K562 (cell line): ENCODE results near the gene DNASE1L2. TPM values are rescaled to one million over a fixed set of nuclear protein-coding genes. Genes with fewer than 3 reads are reported as not detected.

ENCODE experiments used
- BACH1 ChIP-seq: fragments of 200-800 bp; sonication (Bioruptor generic); IDR thresholded peaks from 2 replicates; pipeline ENCODE4 v1.6.1; 2016; ENCODE audit warnings: missing genetic modification characterization, missing compliant biosample characterization
- BRD4 ChIP-seq: fragments of 200-600 bp; sonication (generic); IDR thresholded peaks from 2 replicates; pipeline ENCODE4 v1.6.1; 2017; ENCODE audit warnings: inconsistent platforms
- CREB3 ChIP-seq: fragments of 450-650 bp; conservative IDR thresholded peaks from 2 replicates; pipeline ENCODE4 v1.6.1; 2016; ENCODE audit warnings: missing genetic modification characterization, low read depth, mild to moderate bottlenecking, missing compliant biosample characterization, moderate library complexity
- FOXA1 ChIP-seq: fragments of 450-650 bp; IDR thresholded peaks from 2 replicates; pipeline ENCODE4 v1.6.1; 2016; ENCODE audit warnings: mild to moderate bottlenecking, borderline replicate concordance
- HDAC3 ChIP-seq: fragments of 450-650 bp; IDR thresholded peaks from 2 replicates; pipeline ENCODE4 v1.6.1; 2018; ENCODE audit warnings: borderline replicate concordance, mild to moderate bottlenecking, moderate library complexity; ENCODE audit not compliant: partially characterized antibody
- HDAC8 ChIP-seq: fragments of 450-650 bp; IDR thresholded peaks from 2 replicates; pipeline ENCODE4 v1.6.1; 2016; ENCODE audit warnings: mild to moderate bottlenecking, missing genetic modification characterization, moderate library complexity, missing compliant biosample characterization
- POLR2AphosphoS2 ChIP-seq: IDR thresholded peaks from 2 replicates; pipeline ENCODE4 v1.6.1; 2012; ENCODE audit warnings: low read length, improper control_type of control experiment
- POU5F1 ChIP-seq: fragments of 150-350 bp; IDR thresholded peaks from 2 replicates; pipeline ENCODE4 v1.6.1; 2014; ENCODE audit warnings: borderline replicate concordance, low read length, low read depth, mild to moderate bottlenecking; ENCODE audit not compliant: partially characterized antibody
- ZSCAN32 ChIP-seq: fragments of 450-650 bp; formaldehyde crosslinking; IDR thresholded peaks from 2 replicates; pipeline ENCODE4 v1.4.0; 2020; ENCODE audit warnings: mild to moderate bottlenecking, moderate library complexity
- polyA plus RNA-seq, 8 experiments: library from polyadenylated mRNA; depleted of rRNA in 4 of 8; stranded (reverse) in 5 of 8; unstranded in 3 of 8; fragments of >200 nt; fragmentation: Nextera tagmentation in 2 of 8; fragmentation: Illumina TruSeq in 1 of 8; extraction: Ambion mirVana in 2 of 8; extraction: Trizol in 1 of 8; gene quantifications; 2 replicates each; pipeline versions ENCODE4 v1.2.1 to v1.2.3, GENCODE V29; 2011 to 2014; ENCODE audit warnings: inconsistent platforms in 1 of 8, missing spikeins in 1 of 8
- total RNA-seq, 7 experiments: library from RNA; depleted of rRNA in 6 of 7; stranded (reverse); fragments of >200 nt in 6 of 7; fragmentation: Illumina TruSeq in 2 of 7; extraction: Trizol in 2 of 7; gene quantifications; 2 replicates each; pipeline versions ENCODE4 v1.2.1 to v1.2.3, GENCODE V29; 2011 to 2021; ENCODE audit warnings: low replicate concordance in 1 of 7
- TF ChIP-seq, protein P1 (sequence below): fragments of 450-650 bp; IDR thresholded peaks from 2 replicates; pipeline ENCODE4 v1.6.1; 2016
- TF ChIP-seq, protein P2 (sequence below): fragments of 250-450 bp; sonication (Bioruptor Pico); IDR thresholded peaks from 2 replicates; pipeline ENCODE4 v1.8.0; 2021; ENCODE audit warnings: moderate library complexity, mild to moderate bottlenecking, inconsistent platforms

Gene DNASE1L2
- total and polyA plus RNA-seq, 9 of the 15 experiments (the other 6 are each of a cell fraction or from before 2014, with no cell fraction given) = 0.08 to 2.7 (median 1.7) TPM; not detected in 1

GRCh38 chr16:2285731-2286191 lies 49.5 kb downstream of the DNASE1L2 start (continued):
- TF ChIP-seq ZSCAN32 (CRISPR knock-in tag) (no peak), CREB3 (tag) (no peak), HDAC3 (no peak), HDAC8 (no peak), POU5F1 (no peak), FOXA1 (no peak), BRD4 (no peak), BACH1 (tag) (no peak), POLR2AphosphoS2 (no peak)
- TF ChIP-seq, protein P1, sequence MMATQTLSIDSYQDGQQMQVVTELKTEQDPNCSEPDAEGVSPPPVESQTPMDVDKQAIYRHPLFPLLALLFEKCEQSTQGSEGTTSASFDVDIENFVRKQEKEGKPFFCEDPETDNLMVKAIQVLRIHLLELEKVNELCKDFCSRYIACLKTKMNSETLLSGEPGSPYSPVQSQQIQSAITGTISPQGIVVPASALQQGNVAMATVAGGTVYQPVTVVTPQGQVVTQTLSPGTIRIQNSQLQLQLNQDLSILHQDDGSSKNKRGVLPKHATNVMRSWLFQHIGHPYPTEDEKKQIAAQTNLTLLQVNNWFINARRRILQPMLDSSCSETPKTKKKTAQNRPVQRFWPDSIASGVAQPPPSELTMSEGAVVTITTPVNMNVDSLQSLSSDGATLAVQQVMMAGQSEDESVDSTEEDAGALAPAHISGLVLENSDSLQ = no peak
- TF ChIP-seq, protein P2, sequence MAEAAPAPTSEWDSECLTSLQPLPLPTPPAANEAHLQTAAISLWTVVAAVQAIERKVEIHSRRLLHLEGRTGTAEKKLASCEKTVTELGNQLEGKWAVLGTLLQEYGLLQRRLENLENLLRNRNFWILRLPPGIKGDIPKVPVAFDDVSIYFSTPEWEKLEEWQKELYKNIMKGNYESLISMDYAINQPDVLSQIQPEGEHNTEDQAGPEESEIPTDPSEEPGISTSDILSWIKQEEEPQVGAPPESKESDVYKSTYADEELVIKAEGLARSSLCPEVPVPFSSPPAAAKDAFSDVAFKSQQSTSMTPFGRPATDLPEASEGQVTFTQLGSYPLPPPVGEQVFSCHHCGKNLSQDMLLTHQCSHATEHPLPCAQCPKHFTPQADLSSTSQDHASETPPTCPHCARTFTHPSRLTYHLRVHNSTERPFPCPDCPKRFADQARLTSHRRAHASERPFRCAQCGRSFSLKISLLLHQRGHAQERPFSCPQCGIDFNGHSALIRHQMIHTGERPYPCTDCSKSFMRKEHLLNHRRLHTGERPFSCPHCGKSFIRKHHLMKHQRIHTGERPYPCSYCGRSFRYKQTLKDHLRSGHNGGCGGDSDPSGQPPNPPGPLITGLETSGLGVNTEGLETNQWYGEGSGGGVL (CRISPR knock-in tag) = no peak
